ENCODE results near the gene ATP6V1G1. TPM values are rescaled to one million over a fixed set of nuclear protein-coding genes. Genes with fewer than 3 reads are reported as not detected.

Gene ATP6V1G1
- total RNA-seq, 1 donor from 2014 or later = 107 TPM

- DNase-seq (ENCODE audit: low spot score in 2 of 2, unreplicated experiment in 2 of 2) = no peak
- TF ChIP-seq, protein P1, sequence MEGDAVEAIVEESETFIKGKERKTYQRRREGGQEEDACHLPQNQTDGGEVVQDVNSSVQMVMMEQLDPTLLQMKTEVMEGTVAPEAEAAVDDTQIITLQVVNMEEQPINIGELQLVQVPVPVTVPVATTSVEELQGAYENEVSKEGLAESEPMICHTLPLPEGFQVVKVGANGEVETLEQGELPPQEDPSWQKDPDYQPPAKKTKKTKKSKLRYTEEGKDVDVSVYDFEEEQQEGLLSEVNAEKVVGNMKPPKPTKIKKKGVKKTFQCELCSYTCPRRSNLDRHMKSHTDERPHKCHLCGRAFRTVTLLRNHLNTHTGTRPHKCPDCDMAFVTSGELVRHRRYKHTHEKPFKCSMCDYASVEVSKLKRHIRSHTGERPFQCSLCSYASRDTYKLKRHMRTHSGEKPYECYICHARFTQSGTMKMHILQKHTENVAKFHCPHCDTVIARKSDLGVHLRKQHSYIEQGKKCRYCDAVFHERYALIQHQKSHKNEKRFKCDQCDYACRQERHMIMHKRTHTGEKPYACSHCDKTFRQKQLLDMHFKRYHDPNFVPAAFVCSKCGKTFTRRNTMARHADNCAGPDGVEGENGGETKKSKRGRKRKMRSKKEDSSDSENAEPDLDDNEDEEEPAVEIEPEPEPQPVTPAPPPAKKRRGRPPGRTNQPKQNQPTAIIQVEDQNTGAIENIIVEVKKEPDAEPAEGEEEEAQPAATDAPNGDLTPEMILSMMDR (IDR thresholded peaks at IDR 0.05; ENCODE audit: unreplicated experiment) = no peak
- Mint-ChIP-seq H3K4me3 (no peak overlapping the region), H3K27ac (peak overlapping the region; percentile 40), H3K36me3 (peaks cover 54% of the 10 kb centered on the region), H3K4me1 (no peaks in the 10 kb centered on the region), H3K9me3 (peaks cover 11% of the 10 kb centered on the region), H3K27me3 (ENCODE audit: low read depth) (no peaks in the 10 kb centered on the region)
Measured at GRCh38 chr9:114643896-114644295, 56.3 kb downstream of the ATP6V1G1 start.

Other genes starting within 250 kb of the ATP6V1G1 start
- gene AKNA, start 199.8 kb upstream of the ATP6V1G1 start, total RNA-seq = 19.6 to 24.0 TPM (median 23.1 TPM) in 3 replicates
- 25.5 to 28.2 TPM (median 27.5 TPM) in 3 replicates for gene WHRN, start 82.3 kb upstream of the ATP6V1G1 start, total RNA-seq
- 14.3 to 15.6 TPM (median 15.3 TPM) in 3 replicates for gene TMEM268, start 23.5 kb downstream of the ATP6V1G1 start, total RNA-seq
- gene TEX53, start 70.0 kb downstream of the ATP6V1G1 start, total RNA-seq = not detected in 3 replicates
- gene TEX48, start 94.4 kb downstream of the ATP6V1G1 start, total RNA-seq = not detected in 3 replicates
- 11.7 to 12.2 TPM (median 12.2 TPM) in 3 replicates for gene TNFSF15, start 218.3 kb downstream of the ATP6V1G1 start, total RNA-seq

All from mesothelial cell of epicardium (in vitro differentiated cells).